ENCODE data around the gene PPT2.

GRCh38 chr6:32198866-32199265 is 44.9 kb downstream of the PPT2 start:
- TF ChIP-seq ESRRA (CRISPR knock-in tag; IDR thresholded peaks at IDR 0.05; ENCODE audit: low read depth) (no peak), CTCF (CRISPR knock-in tag; IDR thresholded peaks at IDR 0.05) (no peak), TBP (CRISPR knock-in tag; IDR thresholded peaks at IDR 0.05) (no peak)
